CD4-positive, CD25-positive, alpha-beta regulatory T cell (primary cell): ENCODE measurements around the gene MCCD1. TPM values are rescaled to one million over a fixed set of nuclear protein-coding genes. Genes with fewer than 3 reads are reported as not detected.

ENCODE experiments used
- ATAC-seq, 2 donors: fragments of 150-1000 bp; cut with Tn5 transposase; one replicate each; pipeline ENCODE4 v1.10.0; 2021; ENCODE audit warnings: low read depth in 2 of 2, moderate number of reproducible peaks in 2 of 2, moderate library complexity in 1 of 2
- DNase-seq, 3 donors: peaks; one replicate each; pipeline versions ENCODE4 v3.0.0 to v3.0.0-alpha.2; 2012 to 2022; ENCODE audit warnings: mixed read lengths in 1 of 3
- H3K27ac ChIP-seq: one replicate; pipeline ENCODE4 v1.7.0; 2013; ENCODE audit warnings: mild to moderate bottlenecking, low read length; ENCODE audit not compliant: insufficient read depth, poor library complexity, severe bottlenecking
- H3K27me3 ChIP-seq: one replicate; pipeline ENCODE4 v1.7.0; 2013; ENCODE audit warnings: low read length; ENCODE audit not compliant: control insufficient read depth, insufficient read depth
- H3K36me3 ChIP-seq: one replicate; pipeline ENCODE4 v1.7.0; 2013; ENCODE audit warnings: mild to moderate bottlenecking, low read length, moderate library complexity; ENCODE audit not compliant: control insufficient read depth, insufficient read depth
- H3K4me1 ChIP-seq: 2 replicates; pipeline ENCODE4 v1.7.0; 2013; ENCODE audit warnings: mild to moderate bottlenecking, low read length; ENCODE audit not compliant: insufficient read depth, control insufficient read depth, poor library complexity, severe bottlenecking
- H3K4me3 ChIP-seq: one replicate; pipeline ENCODE4 v1.7.0; 2013; ENCODE audit warnings: low read depth, mild to moderate bottlenecking, low read length, moderate library complexity
- H3K9me3 ChIP-seq, 2 experiments: 1 replicate in 1 of 2; 2 replicates in 1 of 2; pipeline ENCODE4 v1.7.0; 2013; ENCODE audit warnings: low read length in 2 of 2, mild to moderate bottlenecking in 1 of 2, moderate library complexity in 1 of 2; ENCODE audit not compliant: control insufficient read depth in 2 of 2
- H3K27ac Mint-ChIP-seq, 3 donors: one replicate each; pipeline ENCODE4 v1.8.0; 2020 to 2022; ENCODE audit warnings: mild to moderate bottlenecking in 3 of 3, mixed read lengths in 3 of 3, moderate library complexity in 2 of 3
- H3K27me3 Mint-ChIP-seq: one replicate; pipeline ENCODE4 v1.8.0; 2022; ENCODE audit warnings: mild to moderate bottlenecking, mixed read lengths
- H3K36me3 Mint-ChIP-seq: one replicate; pipeline ENCODE4 v1.8.0; 2020; ENCODE audit warnings: mixed read lengths
- H3K4me1 Mint-ChIP-seq, 4 donors: one replicate each; pipeline ENCODE4 v1.8.0; 2020 to 2022; ENCODE audit warnings: mixed read lengths in 4 of 4, mild to moderate bottlenecking in 1 of 4
- H3K4me3 Mint-ChIP-seq, 4 donors: one replicate each; pipeline ENCODE4 v1.8.0; 2020 to 2022; ENCODE audit warnings: mild to moderate bottlenecking in 4 of 4, mixed read lengths in 4 of 4, moderate library complexity in 3 of 4
- H3K9me3 Mint-ChIP-seq, 7 donors: one replicate each; pipeline ENCODE4 v1.8.0; 2020 to 2022; ENCODE audit warnings: mixed read lengths in 7 of 7, mild to moderate bottlenecking in 3 of 7, moderate library complexity in 2 of 7
- polyA plus RNA-seq, 4 donors: library from polyadenylated mRNA; unstranded; fragments of 300-500 nt; fragmentation: Illumina TruSeq; gene quantifications; one replicate each; pipeline ENCODE4 v1.2.3, GENCODE V29; 2021
- total RNA-seq: library from RNA; stranded (reverse); gene quantifications from one replicate; pipeline ENCODE4 v1.2.3, GENCODE V29; 2022

Gene MCCD1
- total and polyA plus RNA-seq, 5 donors from 2014 or later = not detected

GRCh38 chr6:31538805-31539400, 10.1 kb downstream of the MCCD1 start:
- Mint-ChIP-seq H3K9me3 (peaks cover 0 to 3% (median 0%) of the 10 kb centered on the region in 7 donors), H3K27ac (peak overlapping the region; percentile 44 to 100 (median 99)), H3K4me1 (peaks cover 13 to 69% (median 48%) of the 10 kb centered on the region in 4 donors), H3K4me3 (peak overlapping the region; percentile 97 to 98 (median 98)), H3K27me3 (no peaks in the 10 kb centered on the region), H3K36me3 (peaks cover 53% of the 10 kb centered on the region)
- DNase-seq (peak in 1 of 3 donors; percentile 35), ATAC-seq (no peak)
- Histone ChIP-seq H3K27me3 (no peaks in the 10 kb centered on the region), H3K36me3 (peaks cover 64% of the 10 kb centered on the region), H3K4me1 (peaks cover 49% of the 10 kb centered on the region), H3K9me3 (no peaks in the 10 kb centered on the region), H3K27ac (peak overlapping the region; percentile 96), H3K4me3 (peak overlapping the region; percentile 98)

GRCh38 chr6:31540640-31541039, 11.9 kb downstream of the MCCD1 start:
- peaks cover 0 to 3% (median 0%) of the 10 kb centered on the region in 7 donors for H3K9me3 Mint-ChIP-seq
- peak overlapping the region; percentile 99 to 100 (median 99) for H3K27ac Mint-ChIP-seq
- peak overlapping the region; percentile 97 to 98 (median 98) for H3K4me3 Mint-ChIP-seq

GRCh38 chr6:31541059-31541657, 12.4 kb downstream of the MCCD1 start:
- DNase-seq (peak; percentile 66 to 93 (median 87)), ATAC-seq (peak; percentile 33 to 43)
- no peaks in the 10 kb centered on the region for H3K27me3 ChIP-seq
- H3K9me3 ChIP-seq = no peaks in the 10 kb centered on the region
- Mint-ChIP-seq H3K4me1 (peaks cover 13 to 59% (median 45%) of the 10 kb centered on the region in 4 donors), H3K27ac (peak overlapping the region; percentile 99 to 100 (median 99)), H3K4me3 (peak overlapping the region; percentile 97 to 98 (median 98)), H3K9me3 (peaks cover 0 to 3% (median 0%) of the 10 kb centered on the region in 7 donors), H3K27me3 (no peaks in the 10 kb centered on the region), H3K36me3 (peaks cover 35% of the 10 kb centered on the region)
- peaks cover 41% of the 10 kb centered on the region for H3K36me3 ChIP-seq
- peak overlapping the region; percentile 96 for H3K27ac ChIP-seq
- peak overlapping the region; percentile 98 for H3K4me3 ChIP-seq
- H3K4me1 ChIP-seq = peaks cover 49% of the 10 kb centered on the region

More at GRCh38 chr6:31540640-31541039, 11.9 kb downstream of the MCCD1 start:
- peaks cover 40% of the 10 kb centered on the region for H3K36me3 Mint-ChIP-seq
- Histone ChIP-seq H3K4me1 (peaks cover 49% of the 10 kb centered on the region), H3K9me3 (no peaks in the 10 kb centered on the region), H3K27me3 (no peaks in the 10 kb centered on the region), H3K4me3 (peak overlapping the region; percentile 98), H3K36me3 (peaks cover 47% of the 10 kb centered on the region), H3K27ac (peak overlapping the region; percentile 96)
- H3K4me1 Mint-ChIP-seq = peaks cover 13 to 62% (median 47%) of the 10 kb centered on the region in 4 donors
- DNase-seq (no peak), ATAC-seq (no peak)
- no peaks in the 10 kb centered on the region for H3K27me3 Mint-ChIP-seq

GRCh38 chr6:31541658-31542521, 13.1 kb downstream of the MCCD1 start, which contains the start of gene DDX39B:
Gene DDX39B, minus strand, starts transcription at chr6:31542003. Its CDS starts 1,471 bp downstream, at chr6:31540532.
- H3K27ac ChIP-seq = peak within 1 kb of the TSS; percentile 96
- H3K27me3 ChIP-seq = no peaks in the 10 kb centered on the region
- peaks cover 13 to 60% (median 47%) of the 10 kb centered on the region in 4 donors for H3K4me1 Mint-ChIP-seq
- peaks cover 34% of the 10 kb centered on the region for H3K36me3 ChIP-seq
- peaks cover 5% of the 10 kb centered on the region for H3K27me3 Mint-ChIP-seq
- peaks cover 31% of the 10 kb centered on the region for H3K36me3 Mint-ChIP-seq
- H3K4me1 ChIP-seq = peaks cover 56% of the 10 kb centered on the region
- ATAC-seq (peak; percentile 74 to 78), DNase-seq (peak; percentile 91 to 98 (median 95))
- H3K4me3 ChIP-seq = peak within 1 kb of the TSS; percentile 98
- peaks cover 0 to 3% (median 0%) of the 10 kb centered on the region in 7 donors for H3K9me3 Mint-ChIP-seq
- peak within 1 kb of the TSS; percentile 99 to 100 (median 99) for H3K27ac Mint-ChIP-seq
- H3K9me3 ChIP-seq = no peaks in the 10 kb centered on the region
- H3K4me3 Mint-ChIP-seq = peak within 1 kb of the TSS; percentile 97 to 98 (median 98)

- ATAC-seq (no peak), DNase-seq (no peak)
- Histone ChIP-seq H3K27me3 (no peaks in the 10 kb centered on the region), H3K4me1 (peaks cover 54% of the 10 kb centered on the region), H3K9me3 (no peaks in the 10 kb centered on the region), H3K27ac (no peak overlapping the region), H3K36me3 (peaks cover 17% of the 10 kb centered on the region), H3K4me3 (no peak overlapping the region)
- Mint-ChIP-seq H3K36me3 (peaks cover 22% of the 10 kb centered on the region), H3K9me3 (peaks cover 0 to 3% (median 0%) of the 10 kb centered on the region in 7 donors), H3K4me1 (peaks cover 8 to 61% (median 50%) of the 10 kb centered on the region in 4 donors), H3K4me3 (no peak overlapping the region), H3K27ac (peak overlapping the region in 1 of 3 donors; percentile 100), H3K27me3 (peaks cover 5% of the 10 kb centered on the region)
Measured at GRCh38 chr6:31543639-31544038, 14.9 kb downstream of the MCCD1 start.

GRCh38 chr6:31544676-31545075, 15.9 kb downstream of the MCCD1 start:
- H3K36me3 ChIP-seq = peaks cover 7% of the 10 kb centered on the region
- peaks cover 44% of the 10 kb centered on the region for H3K4me1 ChIP-seq
- H3K27me3 ChIP-seq = no peaks in the 10 kb centered on the region
- H3K4me1 Mint-ChIP-seq = peaks cover 0 to 60% (median 45%) of the 10 kb centered on the region in 4 donors
- H3K9me3 ChIP-seq = no peaks in the 10 kb centered on the region
- no peak overlapping the region for H3K27ac ChIP-seq
- H3K4me3 ChIP-seq = no peak overlapping the region
- H3K27ac Mint-ChIP-seq = peak overlapping the region in 1 of 3 donors; percentile 53
- peaks cover 0 to 3% (median 0%) of the 10 kb centered on the region in 7 donors for H3K9me3 Mint-ChIP-seq
- H3K27me3 Mint-ChIP-seq = peaks cover 5% of the 10 kb centered on the region
- ATAC-seq = no peak
- H3K4me3 Mint-ChIP-seq = peak overlapping the region in 3 of 4 donors; percentile 1 to 84 (median 73)
- no peak for DNase-seq
- peaks cover 15% of the 10 kb centered on the region for H3K36me3 Mint-ChIP-seq

GRCh38 chr6:31545291-31545690, 16.5 kb downstream of the MCCD1 start:
- H3K27me3 Mint-ChIP-seq = peaks cover 5% of the 10 kb centered on the region
- H3K4me3 ChIP-seq = no peak overlapping the region
- no peak overlapping the region for H3K27ac ChIP-seq
- H3K36me3 Mint-ChIP-seq = peaks cover 10% of the 10 kb centered on the region
- peak overlapping the region in 1 of 3 donors; percentile 96 for H3K27ac Mint-ChIP-seq
- H3K4me1 Mint-ChIP-seq = peaks cover 0 to 56% (median 39%) of the 10 kb centered on the region in 4 donors
- ATAC-seq (no peak), DNase-seq (no peak)
- H3K9me3 ChIP-seq = no peaks in the 10 kb centered on the region
- peaks cover 38% of the 10 kb centered on the region for H3K4me1 ChIP-seq
- H3K9me3 Mint-ChIP-seq = no peaks in the 10 kb centered on the region
- H3K4me3 Mint-ChIP-seq = peak overlapping the region in 3 of 4 donors; percentile 26 to 84 (median 77)
- H3K36me3 ChIP-seq = peaks cover under 1% of the 10 kb centered on the region
- H3K27me3 ChIP-seq = no peaks in the 10 kb centered on the region
